ENCODE data around the gene PTP4A1.
"Not testable (repeated sequence)": the region's sequence is repeated elsewhere in the genome, so short reads cannot be mapped to it uniquely, and the experiment has no call there.

Gene PTP4A1

DNA sequence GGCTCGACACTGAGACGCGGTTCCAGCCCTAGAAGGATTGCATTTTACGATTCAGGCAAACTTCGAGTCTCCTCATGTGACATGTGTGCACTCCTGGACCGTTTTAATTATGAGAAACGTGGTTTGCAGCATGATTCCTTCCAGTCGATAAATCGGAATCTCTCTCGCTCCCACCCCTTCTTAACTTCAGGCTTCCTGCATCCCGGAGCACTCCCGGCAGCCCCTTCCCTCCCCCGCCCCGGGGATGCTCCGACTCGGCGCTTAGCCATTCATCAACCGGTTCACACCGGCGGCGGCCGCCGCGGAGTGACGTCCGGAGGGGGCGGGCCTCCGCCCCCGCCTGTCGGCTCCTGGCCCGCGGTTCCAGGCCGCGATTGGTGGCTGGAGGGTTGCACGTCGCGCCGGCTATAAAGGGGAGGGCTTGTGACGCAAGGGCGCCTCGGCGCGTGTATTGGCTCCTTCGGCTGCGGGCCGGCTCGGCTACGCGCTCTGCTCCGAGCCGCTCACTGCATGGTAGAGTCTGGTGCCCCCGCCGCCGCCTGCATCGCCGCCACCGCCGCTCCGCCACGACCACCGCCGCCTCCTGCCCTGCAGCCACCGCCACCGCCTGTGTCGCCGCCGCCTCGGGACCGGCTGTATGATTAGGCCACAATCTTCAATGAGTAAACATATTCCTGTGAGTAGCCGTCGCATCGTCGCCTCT lies at the start of gene PTP4A1, which contains the start of gene LOC128125822:
Gene PTP4A1, plus strand, starts transcription at position 437 of the 703 bp plus-strand sequence. CDS start 4,401 bp downstream, outside the sequence.
Gene LOC128125822, plus strand, starts transcription at position 437 of the 703 bp plus-strand sequence.
- TF ChIP-seq, protein P1, sequence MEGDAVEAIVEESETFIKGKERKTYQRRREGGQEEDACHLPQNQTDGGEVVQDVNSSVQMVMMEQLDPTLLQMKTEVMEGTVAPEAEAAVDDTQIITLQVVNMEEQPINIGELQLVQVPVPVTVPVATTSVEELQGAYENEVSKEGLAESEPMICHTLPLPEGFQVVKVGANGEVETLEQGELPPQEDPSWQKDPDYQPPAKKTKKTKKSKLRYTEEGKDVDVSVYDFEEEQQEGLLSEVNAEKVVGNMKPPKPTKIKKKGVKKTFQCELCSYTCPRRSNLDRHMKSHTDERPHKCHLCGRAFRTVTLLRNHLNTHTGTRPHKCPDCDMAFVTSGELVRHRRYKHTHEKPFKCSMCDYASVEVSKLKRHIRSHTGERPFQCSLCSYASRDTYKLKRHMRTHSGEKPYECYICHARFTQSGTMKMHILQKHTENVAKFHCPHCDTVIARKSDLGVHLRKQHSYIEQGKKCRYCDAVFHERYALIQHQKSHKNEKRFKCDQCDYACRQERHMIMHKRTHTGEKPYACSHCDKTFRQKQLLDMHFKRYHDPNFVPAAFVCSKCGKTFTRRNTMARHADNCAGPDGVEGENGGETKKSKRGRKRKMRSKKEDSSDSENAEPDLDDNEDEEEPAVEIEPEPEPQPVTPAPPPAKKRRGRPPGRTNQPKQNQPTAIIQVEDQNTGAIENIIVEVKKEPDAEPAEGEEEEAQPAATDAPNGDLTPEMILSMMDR (IDR thresholded peaks at IDR 0.05; ENCODE audit: insufficient read depth, low read depth, low read length, missing control alignments): no peak
- peak within 1 kb of the TSS; percentile 92 for H3K4me3 ChIP-seq (ENCODE audit: low read length)
- DNase-seq (ENCODE audit: low read depth): peak; percentile 98

DNA sequence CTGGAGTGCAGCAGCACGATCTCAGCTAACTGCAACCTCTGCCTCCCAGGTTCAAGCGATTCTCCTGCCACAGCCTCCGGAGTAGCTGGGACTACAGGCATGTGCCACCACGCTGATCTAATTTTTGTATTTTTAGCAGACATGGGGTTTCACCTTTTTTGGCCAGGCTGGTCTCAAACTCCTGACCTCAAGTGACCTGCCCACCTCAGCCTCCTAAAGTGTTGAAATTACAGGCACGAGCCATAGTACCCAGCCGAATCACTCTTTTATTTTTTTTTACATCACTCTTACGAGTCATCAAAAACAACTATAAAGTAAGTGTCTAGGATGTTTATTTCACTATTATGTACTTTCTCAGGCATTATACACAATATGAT lies 49.4 kb upstream of the PTP4A1 start:
- H3K4me3 ChIP-seq (ENCODE audit: low read length): not testable (repeated sequence)
- DNase-seq (ENCODE audit: low read depth): peak; percentile 11

DNA sequence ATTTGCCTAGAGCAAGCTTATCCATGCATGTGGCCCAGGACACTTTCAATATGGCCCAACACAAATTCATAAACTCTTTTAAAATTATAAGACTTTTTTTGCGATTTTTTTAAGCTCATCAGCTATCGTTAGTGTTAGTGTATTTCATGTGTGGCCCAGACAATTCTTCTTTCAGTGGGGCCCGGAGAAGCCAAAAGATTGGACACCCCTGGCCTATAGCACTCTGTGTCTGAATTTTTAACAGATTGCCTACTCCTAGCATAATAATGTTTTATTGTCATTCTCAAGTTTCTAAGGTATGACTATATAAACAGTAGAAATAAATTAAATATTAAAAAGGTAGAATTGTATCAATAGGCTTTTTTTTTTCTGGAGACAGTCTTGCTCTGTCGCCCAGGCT lies 48.6 kb upstream of the PTP4A1 start:
- TF ChIP-seq, protein P1 (IDR thresholded peaks at IDR 0.05; ENCODE audit: insufficient read depth, low read depth, low read length, missing control alignments): no peak
- DNase-seq (ENCODE audit: low read depth): no peak

DNA sequence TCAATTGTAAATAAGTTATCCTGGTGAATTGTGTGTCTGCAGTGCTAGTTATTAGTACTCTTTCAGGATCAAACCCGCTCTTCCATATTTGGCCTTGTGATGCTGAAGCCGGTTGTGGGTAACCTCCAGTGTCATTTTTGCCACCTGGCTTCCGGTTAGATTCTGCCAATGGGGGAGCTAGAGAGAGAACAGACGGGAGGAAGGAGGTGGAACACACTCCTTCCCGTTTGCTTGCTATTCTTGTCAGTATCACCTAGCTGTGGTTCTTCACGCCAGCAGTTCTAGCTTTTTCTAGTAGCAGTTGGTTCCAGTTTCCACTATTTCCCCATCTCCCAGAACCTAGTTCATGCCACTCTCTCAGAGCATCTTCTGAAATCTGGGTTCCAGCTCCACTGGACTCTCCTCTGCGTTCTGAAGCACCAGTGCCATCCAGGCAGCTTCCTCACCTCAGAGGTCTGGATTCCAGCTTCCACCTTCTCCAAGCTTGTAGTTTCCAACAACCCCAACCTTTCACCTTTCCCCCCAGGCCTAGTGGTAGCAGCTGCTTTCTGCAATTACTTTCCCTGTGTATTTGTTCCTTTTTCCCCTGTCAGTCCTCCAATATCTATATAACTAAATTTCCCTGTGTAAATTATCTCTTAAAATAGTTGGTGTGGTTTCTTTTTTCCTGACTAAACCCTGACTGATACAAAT lies 46.9 kb upstream of the PTP4A1 start:
- TF ChIP-seq, protein P1 (IDR thresholded peaks at IDR 0.05; ENCODE audit: insufficient read depth, low read depth, low read length, missing control alignments): no peak
- DNase-seq (ENCODE audit: low read depth): no peak
- H3K4me3 ChIP-seq (ENCODE audit: low read length): no peak overlapping the region

More for the DNA sequence above, 48.6 kb upstream of the PTP4A1 start:
- no peak overlapping the region for H3K4me3 ChIP-seq (ENCODE audit: low read length)

DNA sequence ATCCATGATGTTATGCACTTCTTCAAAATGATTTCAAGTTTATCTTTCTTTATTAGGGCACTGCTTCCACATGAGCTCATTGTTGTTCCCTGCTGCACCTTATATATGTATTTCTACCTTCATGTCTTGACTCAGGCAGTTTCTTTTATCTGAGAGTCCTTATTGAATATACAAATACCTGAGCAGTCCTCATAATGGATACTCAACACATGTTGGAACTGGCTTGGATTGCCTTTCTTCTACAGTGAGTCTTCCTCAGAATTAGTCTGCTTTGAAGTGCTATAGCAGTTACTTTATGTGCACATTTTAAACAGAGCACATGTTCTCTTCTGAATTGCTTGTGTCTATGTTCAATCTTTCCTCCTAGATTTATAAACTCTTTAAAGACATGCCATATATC lies 45.3 kb upstream of the PTP4A1 start:
- H3K4me3 ChIP-seq (ENCODE audit: low read length): no peak overlapping the region
- peak; percentile 55 for DNase-seq (ENCODE audit: low read depth)
- TF ChIP-seq, protein P1 (IDR thresholded peaks at IDR 0.05; ENCODE audit: insufficient read depth, low read depth, low read length, missing control alignments): no peak

DNA sequence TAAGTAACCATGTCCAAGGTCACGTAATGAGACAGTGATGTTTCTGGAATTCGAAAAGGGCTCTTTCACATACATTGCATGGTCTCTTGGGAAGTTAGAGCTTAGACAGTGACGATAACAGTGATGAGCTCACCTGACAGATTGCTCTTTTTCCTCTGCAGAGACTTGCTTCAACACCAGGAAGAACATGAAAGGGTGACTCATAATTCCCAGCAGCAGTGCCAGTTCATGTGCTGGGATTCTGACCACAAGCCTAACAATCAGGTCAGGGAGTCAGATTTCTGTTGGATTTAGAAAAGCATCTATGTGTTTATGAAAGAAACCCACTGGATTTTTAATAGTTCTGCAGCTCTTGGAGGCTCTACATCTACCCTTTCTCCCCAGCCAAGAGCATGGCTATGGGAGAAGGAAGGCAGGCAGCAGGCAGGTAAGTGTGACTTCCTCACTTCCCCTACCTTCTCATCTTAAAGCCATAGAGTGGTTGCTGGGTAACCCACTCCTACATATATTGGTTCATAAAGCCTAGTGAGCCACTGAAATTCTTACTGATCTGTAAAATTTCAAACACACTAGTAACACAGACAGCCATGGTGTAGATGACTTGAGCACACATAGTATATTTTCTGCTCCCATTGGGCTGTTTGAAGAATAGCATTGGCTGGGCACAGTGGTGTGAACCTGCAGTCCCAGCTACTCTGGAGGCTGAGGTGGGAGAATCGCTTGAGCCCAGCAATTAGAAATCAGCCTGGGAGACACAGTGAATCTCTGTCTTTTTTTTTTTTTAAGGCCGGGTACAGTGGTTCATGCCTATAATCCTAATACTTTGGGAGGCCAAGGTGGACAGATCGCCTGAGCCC lies 44.4 kb upstream of the PTP4A1 start:
- TF ChIP-seq, protein P1 (IDR thresholded peaks at IDR 0.05; ENCODE audit: insufficient read depth, low read depth, low read length, missing control alignments): no peak
- DNase-seq (ENCODE audit: low read depth): peak; percentile 99
- H3K4me3 ChIP-seq (ENCODE audit: low read length): no peak overlapping the region

DNA sequence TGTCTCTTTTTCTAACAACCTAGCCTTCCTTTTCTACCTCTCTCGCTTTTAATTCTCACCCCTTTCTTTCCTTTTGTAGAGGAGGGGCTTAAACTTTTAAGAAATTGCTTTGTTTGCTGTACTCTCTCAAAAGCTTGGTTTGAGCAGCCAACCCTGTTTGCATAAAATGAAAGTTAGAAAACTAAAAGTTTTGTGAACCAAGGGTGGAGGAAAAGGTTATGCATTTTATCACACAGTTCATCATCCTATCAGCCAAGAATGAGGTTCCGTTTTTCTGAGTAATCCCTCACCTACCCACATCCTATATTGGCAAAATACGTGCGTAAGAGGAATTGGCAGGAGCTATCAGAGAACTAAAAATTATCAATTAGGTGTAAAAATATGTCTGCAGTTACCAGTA lies 42.8 kb upstream of the PTP4A1 start:
- TF ChIP-seq, protein P1 (IDR thresholded peaks at IDR 0.05; ENCODE audit: insufficient read depth, low read depth, low read length, missing control alignments): no peak
- peak; percentile 29 for DNase-seq (ENCODE audit: low read depth)
- no peak overlapping the region for H3K4me3 ChIP-seq (ENCODE audit: low read length)
